Esophagus muscularis mucosa (tissue), 3 donors: ENCODE measurements around the gene TGFB1.

Experiments
- CTCF ChIP-seq, 3 experiments: fragments of 200-600 bp in 2 of 3; fragments of 450-650 bp in 1 of 3; sonication (generic) in 2 of 3; IDR thresholded peaks; one replicate each; pipeline ENCODE4 v1.5.1; 2017 to 2019; ENCODE audit warnings: antibody characterized with exemption in 3 of 3, mild to moderate bottlenecking in 2 of 3, moderate library complexity in 1 of 3
- POLR2A ChIP-seq: fragments of 450-650 bp; IDR thresholded peaks from one replicate; pipeline ENCODE4 v1.6.1; 2017; ENCODE audit warnings: antibody characterized with exemption, moderate library complexity, mild to moderate bottlenecking, low read depth

- TF ChIP-seq CTCF (IDR thresholded peaks at IDR 0.05), result no peak
- no peak for TF ChIP-seq POLR2A
These were observed 21.7 kb downstream of the TGFB1 start for GRCh38 chr19:41332000-41332399.
